Activated CD4-positive, alpha-beta T cell treated with anti-CD3 and anti-CD28 coated beads, Interleukin-2, amount 50 U/mL, for 4 hours (primary cell): ENCODE measurements around the gene RPH3AL.
"Not testable (repeated sequence)": the region's sequence is repeated elsewhere in the genome, so short reads cannot be mapped to it uniquely, and the experiment has no call there.

ENCODE experiments used
- DNase-seq, 2 experiments: peaks; one replicate each; pipeline ENCODE4 v3.0.0-alpha.2; 2020

RPH3AL gene

DNA sequence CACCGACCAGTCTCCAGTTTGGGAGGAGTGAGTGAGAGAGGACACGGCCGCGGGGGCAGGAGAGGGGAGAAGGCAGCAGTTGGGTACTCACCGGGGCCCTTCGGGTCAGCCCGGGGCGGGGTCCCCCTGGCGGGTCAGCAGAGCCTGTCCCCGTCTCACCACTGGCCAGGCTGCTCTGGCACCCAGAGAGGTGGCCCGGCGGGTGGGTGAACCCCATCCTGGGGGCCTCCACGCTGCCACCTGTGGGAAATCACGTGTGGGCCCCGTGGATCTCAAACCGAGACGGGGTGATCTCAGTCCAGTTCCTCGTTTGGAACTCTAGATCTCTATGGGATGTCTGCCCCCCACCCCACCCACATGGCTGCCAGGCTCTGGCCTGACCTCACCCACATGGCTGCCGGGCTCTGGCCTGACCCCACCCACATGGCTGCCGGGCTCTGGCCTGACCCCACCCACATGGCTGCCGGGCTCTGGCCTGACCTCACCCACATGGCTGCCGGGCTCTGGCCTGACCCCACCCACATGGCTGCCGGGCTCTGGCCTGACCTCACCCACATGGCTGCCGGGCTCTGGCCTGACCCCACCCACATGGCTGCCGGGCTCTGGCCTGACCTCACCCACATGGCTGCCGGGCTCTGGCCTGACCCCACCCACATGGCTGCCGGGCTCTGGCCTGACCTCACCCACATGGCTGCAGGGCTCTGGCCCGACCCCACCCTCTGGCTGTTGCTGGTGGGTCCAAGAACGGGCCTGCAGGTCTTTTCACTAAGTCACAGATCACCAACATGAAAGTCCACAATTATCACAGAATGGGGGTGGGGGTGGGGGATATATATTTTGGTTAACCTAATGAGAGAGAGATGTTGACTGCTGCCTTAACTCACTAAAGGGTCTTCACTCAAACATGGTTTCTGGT lies 136.8 kb downstream of the RPH3AL start:
- not testable (repeated sequence) for DNase-seq

DNA sequence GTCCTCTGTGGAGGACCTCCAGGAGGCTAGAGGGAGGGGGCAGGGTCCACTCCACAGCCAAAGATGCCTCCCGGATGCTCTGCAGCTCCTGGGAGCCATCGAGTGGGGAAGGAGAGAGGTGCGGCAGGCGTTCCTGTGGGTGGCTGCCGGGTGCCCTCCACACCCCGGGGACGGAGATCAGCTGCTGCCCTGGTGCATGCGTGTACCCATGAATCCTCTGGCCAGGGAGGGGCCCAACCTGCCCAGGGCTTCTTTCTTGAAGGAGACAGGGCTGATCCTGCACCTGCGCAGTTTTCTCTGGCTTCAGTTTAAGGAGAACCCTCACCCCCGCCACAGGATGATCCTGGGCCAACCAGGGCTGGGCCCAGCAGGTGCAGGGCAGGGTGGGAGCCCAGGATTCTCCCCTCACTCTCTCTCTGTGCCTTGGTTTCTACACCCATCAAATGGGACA lies 137.7 kb downstream of the RPH3AL start:
- no peak for DNase-seq

DNA sequence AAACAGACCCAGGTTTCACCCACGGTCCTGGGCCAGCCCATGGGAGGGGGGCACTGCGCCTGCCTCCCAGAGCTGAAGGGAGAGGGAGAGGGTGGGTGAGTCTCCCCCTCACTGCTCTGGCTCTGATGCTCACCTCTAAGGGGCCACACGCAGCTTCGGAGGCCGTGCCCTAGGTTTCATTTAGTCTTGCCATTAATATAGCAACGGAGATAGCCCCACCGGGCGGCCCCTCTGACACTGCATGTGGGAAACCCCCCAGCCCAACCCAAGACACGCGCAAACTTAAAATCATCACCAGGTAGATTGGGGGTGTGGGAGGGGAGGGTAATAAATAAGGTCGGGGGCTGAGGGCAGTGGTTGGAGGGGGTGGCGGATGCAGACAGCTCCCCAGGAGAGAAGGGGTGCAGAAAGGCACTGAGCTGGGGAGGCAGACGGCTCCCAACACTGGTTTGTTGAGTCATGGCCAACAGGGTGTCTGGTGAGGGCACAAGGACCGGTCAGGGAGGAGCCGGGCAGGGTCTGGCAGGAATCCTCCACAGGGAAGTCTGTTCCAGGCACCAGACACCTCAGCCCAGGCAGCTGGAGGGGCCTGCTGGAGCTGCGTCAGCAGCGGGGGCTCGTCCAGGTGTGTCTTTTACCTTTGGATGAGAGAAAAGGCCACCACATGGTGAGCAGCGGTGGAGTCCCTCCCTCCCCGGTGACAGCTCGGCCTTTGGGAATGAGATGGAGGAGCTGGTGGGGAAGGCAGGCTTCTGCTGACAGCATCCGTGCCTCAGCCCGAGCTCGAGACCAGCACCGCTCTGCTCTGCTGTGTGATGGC lies 139.1 kb downstream of the RPH3AL start:
- DNase-seq: no peak

DNA sequence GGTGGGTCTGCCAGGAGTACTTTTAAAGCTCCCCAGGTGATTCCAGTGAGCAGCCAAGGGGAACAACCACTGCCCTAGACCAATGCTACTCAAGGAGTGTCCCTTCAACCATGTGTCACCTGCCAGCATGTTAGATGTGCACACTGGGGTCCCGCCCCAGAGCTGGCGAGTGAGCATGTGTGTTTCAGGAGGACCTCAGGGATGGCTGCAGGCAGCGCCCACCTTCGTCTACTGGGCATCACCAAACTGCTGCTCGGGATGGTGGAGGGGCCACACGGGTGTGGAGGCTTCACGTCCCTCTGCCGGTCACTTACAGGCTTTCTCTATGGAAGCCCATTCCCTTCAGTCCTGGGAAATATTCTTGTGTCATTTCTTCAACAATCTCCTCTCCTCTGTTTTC lies 142.2 kb downstream of the RPH3AL start:
- no peak for DNase-seq

DNA sequence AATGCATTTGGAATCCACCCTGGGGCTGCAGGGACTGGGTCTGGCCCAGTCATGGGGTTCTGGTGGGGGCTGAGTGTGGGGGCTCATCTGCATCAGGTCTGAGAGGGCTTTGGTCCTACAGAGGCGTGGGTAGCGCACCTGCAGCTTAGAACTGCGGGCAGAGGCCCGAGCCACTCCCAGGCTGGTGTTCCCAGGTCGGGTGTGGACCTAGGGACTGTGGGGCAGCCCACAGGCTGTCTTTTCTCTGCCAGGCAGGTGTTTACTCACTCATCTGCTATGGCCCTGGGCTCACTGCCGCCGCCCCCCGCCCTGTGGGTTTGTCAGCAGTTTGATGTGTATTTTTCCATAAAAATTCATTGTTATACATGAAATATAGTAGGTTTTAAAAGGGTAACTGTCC lies 144.2 kb downstream of the RPH3AL start:
- no peak for DNase-seq

DNA sequence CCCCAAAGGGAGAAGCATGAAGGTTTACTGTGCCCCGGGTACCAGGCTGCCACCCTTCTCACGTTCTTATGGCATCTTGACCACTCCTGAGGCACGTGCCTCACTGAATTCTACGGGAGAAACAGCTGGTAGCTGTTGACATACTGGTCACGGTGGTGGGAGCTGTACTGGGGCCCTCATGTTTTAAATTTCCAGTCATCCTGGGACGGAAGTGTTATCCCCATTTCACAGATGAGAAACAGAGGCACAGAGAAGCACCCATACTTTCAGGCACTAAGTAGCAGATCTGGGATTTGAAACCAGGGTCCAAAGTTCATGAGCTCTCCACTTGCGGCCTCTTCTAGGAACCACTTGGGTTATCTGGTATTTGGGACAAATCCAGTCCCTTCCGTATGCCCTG lies 144.8 kb downstream of the RPH3AL start:
- no peak for DNase-seq

DNA sequence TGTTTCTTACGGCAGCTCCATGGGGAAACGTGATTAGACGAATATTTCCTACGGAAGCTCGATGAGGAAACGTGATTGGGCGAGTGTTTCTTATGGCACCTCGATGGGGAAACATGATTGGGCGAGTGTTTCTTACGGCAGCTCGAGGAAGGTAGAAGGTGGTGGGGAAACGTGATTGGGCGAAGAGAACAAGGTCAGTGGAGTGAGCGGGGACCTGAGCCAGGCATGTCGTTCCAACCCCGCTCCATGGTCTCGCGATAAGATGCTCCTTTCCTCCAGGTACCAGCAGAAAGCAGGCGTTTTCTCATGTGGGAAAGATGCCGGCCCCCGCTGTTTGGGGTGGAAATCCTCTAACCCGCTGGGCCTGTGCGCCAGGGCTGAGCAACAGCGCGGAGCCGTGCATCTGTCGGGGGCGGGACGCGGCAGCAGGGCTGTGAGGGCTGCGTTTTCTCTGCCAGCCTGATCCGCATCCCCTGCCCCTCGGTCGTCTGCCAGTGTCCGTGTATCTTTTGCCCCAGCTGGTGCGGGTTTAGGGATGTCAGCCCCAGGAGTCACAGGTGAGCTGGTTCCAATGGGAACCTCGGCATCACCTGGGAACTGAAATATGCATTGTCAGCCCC lies 145.6 kb downstream of the RPH3AL start:
- DNase-seq: no peak

DNA sequence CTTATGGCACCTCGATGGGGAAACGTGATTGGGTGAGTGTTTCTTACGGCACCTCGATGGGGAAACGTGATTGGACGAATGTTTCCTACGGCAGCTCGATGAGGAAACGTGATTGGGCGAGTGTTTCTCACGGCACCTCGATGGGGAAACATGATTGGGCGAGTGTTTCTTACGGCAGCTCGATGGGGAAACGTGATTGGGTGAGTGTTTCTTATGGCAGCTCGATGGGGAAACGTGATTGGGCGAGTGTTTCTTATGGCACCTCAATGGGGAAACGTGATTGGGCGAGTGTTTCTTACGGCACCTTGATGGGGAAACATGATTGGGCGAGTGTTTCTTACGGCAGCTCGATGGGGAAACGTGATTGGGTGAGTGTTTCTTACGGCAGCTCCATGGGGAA lies 146.1 kb downstream of the RPH3AL start:
- not testable (repeated sequence) for DNase-seq

DNA sequence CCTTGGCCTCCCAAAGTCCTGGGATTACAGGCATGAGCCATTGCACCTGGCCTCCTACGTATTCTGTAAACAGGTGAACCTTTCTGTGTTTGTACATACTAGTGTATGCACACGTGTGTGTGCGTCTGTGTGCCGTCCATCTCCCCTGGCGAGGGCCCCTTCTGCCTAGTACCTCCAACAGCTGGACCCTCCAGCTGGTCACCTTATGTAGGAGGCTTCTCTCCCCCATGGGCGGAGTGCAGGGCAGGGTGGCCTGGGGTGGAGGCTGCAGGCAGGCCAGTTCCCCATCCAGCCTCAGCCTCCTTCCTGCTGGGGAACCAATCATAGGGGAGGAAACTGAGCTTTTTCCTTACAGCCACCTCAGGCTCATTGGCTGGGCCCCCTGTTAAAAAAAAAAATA lies 146.8 kb downstream of the RPH3AL start:
- no peak for DNase-seq

DNA sequence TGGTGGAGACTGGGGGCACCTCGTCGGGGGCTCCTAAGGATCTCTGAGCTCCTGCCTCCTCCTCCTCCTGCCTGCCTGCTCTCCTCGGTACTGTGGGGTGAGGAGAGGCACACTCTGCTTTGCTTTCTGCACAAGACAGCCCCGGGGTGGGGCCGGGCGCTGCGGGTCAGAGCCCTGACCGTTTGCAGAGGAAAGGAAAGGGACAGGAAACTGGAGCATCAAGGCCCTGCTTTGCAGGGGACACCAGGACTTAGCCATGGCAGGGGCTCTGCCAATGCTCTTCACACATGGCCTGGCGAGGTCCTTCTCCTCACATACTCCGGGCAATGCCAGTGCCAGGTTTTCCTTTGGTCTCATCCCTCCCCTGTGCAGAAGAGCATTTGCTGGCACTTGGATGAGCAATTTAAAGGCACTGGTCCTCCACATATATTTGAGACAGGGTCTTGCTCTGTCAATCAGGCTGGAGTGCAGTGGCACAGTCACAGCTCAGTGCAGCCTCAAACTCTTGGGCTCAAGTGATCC lies 147.4 kb downstream of the RPH3AL start:
- no peak for DNase-seq

DNA sequence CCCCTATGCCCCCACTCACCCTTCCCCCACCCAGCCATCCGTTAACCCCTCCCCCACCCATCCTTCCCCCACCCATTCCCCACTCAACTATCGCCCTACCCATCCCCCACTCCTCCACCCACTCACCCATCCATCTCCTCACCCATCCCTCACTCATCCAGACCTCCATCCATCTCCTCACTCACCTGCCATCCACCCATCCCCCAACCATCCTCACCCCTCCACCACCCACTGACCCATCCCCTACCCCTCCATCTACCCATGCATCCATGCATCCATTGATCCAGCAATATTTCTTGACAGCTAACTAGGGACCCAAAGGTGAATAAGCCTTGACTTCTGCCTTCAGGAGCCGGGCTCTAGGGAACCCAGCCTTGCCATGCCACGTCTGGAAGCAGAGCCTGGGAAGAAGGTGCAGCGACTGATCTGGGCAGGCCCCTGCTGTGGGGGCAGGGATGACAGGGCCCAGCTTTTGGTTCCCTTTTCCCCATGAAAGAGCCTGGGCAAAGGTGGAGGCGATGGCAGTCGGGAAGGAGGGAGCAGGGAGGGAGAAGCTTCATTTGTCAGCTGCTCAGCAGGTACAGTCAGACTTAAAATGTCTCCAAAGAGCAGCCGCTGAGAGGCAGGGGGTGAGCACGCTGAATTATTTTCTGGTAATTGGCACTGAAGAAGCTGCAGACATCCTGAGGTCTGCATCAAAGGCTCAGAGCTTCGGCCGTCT lies 148.0 kb downstream of the RPH3AL start:
- no peak for DNase-seq

DNA sequence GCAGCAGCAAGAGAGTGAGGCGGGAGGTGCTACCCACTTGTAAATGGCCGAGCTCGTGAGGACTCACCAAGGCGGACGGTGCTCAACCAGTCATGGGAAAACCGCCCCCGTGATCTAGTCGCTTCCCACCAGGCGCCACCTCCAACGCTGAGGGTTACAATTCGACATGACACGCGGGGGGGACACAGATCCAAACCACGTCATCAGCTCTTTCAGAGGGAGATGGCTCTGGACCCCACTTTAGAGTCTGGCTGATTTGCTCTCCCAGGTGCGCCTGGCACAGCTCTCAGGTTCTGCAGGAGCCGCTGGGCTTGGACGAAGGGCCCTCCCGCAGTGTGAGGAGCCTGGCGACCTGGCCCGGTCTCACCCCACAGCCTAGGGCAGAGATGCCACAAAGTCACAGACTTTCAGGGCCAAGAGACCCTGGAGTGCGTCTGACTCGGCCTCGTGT lies 150.1 kb downstream of the RPH3AL start:
- DNase-seq: no peak

DNA sequence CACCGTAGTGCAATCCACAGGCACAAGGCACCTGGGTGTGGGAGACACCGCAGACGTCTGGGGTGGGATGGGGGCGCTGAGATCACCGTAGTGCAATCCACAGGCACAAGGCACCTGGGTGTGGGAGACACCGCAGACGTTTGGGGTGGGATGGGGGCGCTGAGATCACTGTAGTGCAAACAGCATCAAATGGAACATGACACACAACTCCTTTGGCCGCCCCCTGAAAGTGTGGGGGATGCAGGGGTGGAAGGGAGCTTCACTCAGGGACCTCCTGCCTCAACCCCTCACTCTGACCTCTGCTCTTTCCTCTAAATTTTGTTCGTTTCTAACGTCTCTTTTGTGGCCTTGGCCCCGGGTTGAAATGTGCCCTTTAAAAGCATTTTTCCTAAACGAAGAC lies 150.9 kb downstream of the RPH3AL start:
- DNase-seq: not testable (repeated sequence)

DNA sequence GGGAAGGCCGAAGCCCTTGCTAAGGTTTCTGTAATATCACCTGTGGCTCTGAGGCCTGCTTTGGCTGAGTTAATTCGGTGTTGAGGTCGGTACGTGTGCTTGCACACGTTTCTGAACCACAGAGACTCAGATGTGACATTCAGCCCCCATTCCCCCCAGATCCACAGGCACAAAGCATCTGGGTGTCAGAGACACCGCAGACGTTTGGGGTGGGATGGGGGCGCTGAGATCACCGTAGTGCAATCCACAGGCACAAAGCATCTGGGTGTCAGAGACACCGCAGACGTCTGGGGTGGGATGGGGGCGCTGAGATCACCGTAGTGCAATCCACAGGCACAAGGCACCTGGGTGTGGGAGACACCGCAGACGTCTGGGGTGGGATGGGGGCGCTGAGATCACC lies 151.3 kb downstream of the RPH3AL start:
- not testable (repeated sequence) for DNase-seq

DNA sequence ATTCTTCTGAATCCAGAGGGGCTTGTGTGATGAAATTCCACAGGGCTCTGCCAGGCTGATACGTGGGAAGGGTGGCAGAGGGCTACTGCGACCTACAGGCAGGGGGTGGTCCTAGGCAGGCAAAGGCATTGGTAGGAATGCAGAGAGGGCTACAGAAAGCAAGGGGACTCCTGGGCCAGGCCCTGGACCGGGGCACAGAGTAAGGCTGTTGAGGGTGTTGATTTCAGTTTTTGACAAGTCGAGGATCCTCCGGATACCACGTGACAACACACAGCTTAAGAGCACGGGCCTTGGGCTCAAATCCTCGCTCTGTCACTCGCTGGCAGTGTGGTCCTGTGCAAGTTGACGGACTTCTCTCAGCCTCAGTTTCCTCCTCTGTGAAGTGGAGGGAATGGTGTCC lies 152.0 kb downstream of the RPH3AL start:
- DNase-seq: no peak

DNA sequence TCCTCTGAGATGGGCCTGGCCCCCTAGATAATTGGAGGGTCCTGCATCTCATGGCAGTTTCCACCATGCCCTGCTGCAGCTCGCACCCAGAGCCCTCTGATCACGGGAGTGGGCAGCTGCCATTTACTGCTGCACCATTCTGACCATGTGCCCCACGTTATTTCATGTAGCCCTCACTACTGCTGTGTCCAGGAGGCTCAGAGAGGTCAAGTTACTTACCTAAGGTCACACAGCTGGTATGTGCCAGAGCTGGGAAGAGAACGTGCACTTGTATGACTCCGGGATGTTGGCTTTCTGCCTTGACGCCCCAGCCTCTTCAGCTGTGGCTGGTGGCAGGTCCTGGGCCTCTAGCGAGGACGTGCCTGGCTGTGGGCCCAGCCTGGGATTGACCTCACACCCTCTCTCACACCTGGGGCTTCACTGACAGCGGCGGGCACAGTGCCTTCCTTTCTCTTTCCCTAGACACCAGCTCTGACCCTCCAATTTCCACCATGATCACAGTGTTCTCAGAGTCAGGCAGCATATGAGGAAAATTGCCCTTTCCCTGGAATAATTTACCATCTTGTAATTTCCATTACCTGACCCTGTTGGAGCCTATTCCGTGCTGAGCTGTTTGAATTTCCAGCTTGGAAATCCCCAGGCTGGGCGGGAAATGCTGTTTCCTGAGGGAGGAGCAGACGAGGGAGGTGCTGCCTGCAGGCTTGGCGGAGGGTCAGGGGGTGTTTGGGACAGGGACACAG lies 152.6 kb downstream of the RPH3AL start:
- DNase-seq: no peak

DNA sequence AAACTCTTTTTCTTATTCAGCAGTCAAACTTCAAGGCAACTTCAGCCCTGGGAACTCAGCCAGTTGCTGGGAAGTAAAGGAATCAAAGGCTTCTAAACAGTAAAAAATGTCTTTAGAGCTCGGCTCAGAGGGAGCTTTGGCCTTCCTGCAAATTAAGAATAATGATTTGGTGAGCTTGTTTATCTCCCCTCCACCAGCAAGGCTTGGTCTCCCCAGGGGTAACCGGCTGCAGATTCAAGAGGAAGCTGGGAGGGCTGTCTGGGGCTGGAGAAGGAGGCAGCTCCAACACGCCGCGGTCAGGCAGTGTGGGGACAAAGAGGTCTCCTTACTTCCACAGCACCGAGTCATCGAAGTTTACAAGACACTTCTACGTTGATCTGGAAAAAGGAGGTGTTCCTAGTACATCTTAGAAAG lies 153.4 kb downstream of the RPH3AL start:
- DNase-seq: no peak

DNA sequence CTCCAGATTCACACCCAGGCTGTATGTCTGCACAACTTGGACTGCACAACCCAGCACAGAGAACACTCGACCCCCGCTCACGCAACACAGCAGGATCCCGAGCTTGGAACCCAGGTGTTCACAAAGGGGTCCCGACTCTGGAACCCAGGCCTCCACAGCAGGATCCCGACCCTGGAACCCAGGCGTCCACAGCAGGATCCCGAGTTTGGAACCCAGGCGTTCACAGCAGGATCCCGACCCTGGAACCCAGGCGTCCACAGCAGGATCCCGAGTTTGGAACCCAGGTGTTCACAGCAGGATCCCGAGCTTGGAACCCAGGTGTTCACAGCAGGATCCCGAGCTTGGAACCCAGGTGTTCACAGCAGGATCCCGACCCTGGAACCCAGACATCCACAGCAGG lies 154.4 kb downstream of the RPH3AL start:
- not testable (repeated sequence) for DNase-seq

DNA sequence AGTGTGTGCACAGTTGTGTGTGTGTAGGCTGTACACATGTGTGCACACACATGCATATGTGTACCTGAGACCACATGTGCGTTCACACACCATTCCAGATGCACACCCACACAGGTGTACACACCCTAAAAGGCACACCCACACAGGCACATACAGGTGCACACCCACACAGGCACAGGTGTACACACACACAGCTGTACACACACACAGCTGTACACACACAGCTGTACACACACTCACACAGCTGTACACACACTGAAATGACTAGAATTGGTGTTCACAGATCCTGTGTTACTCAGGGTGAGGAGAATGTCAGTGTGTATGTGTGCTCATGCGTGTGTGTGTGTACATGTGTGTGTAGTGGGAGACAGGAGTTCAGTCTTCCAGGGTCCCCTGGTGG lies 155.3 kb downstream of the RPH3AL start:
- no peak for DNase-seq

DNA sequence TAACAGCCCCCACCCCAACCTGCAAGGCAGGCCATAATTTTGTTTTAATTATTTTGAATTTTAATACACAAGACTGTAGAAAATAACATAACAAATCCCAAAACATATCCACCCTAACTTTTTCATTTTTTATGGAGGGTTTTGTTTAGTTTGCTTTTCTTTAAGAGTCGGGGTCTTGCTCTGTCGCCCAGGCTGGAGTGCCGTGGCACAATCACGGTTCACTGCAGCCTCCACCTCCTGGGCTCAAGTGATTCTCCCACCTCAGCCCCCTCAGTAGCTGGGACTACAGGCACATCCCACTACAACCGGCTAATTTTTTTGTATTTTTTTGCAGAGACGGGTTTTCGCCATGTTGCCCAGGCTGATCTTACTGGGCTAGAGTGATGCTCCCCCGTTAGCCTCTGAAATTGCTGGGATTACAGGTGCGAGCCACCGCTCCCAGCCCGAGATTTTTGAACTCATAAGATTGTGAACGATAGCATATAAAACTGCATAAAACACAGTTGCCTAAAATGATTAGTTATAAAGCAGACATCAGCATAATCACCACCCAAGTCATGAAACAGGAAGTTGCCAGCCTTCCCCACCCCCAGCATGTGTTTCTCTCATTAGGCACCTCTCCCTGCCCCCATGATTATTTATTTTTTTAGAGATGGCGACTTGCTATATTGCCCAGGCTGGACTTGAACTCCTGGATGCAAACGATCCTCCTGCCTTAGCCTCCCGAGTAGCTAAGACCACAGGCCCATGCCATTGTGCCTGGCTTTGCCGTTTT lies 157.6 kb downstream of the RPH3AL start:
- DNase-seq: no peak
